ENCODE measurements around the gene NPR3.

NPR3 gene

DNA sequence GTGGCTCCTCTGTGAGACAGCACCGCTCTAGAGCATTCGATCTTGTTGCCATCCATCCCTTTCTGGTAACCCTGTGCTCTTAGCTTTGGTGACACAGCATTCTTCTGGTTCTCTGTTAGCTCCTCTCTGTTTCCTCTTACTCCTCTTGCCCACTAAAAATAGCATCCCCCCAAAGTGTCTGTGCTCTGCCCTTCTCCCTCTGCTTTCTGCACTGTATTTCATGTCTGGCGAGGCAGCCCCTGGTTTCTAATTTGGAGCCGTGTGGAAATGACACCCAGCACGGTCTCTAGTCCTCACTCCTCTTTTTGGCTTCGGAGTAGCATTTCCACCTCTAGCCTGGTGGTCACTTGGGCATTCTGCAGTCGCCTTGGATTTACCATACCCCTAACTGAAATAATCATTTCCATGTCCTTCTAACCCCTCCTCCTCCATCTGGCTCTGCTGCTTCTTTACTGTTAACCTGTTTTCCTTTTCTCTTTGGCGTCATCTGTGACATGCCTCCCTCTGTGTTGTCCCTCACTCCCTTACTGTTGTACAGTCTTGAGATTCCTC, 23.8 kb downstream of the NPR3 start:
- no peak overlapping the region for H3K4me3 ChIP-seq (ENCODE audit: low read length)
- DNase-seq (ENCODE audit: low read depth): no peak
- TF ChIP-seq, protein P1, sequence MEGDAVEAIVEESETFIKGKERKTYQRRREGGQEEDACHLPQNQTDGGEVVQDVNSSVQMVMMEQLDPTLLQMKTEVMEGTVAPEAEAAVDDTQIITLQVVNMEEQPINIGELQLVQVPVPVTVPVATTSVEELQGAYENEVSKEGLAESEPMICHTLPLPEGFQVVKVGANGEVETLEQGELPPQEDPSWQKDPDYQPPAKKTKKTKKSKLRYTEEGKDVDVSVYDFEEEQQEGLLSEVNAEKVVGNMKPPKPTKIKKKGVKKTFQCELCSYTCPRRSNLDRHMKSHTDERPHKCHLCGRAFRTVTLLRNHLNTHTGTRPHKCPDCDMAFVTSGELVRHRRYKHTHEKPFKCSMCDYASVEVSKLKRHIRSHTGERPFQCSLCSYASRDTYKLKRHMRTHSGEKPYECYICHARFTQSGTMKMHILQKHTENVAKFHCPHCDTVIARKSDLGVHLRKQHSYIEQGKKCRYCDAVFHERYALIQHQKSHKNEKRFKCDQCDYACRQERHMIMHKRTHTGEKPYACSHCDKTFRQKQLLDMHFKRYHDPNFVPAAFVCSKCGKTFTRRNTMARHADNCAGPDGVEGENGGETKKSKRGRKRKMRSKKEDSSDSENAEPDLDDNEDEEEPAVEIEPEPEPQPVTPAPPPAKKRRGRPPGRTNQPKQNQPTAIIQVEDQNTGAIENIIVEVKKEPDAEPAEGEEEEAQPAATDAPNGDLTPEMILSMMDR (IDR thresholded peaks at IDR 0.05; ENCODE audit: insufficient read depth, low read depth, low read length, missing control alignments): no peak

DNA sequence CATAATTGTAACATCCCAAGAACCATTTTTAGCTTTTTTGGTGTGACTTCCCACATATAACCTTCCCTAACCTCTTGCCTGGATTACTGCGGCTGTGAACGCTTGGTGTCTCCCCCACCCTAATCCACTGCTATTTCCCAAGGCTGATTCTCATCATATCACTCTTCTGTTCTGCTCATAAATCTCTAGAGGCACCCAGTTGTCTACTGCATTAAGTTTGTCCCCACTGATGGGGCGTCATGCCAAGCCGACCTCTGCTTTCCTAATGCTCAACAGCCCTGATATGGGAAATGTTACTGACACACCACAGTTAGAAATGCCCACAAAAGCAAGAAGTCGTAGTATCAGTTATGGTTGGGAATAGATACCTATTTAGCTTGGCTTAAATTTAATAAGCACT, 24.4 kb downstream of the NPR3 start:
- H3K4me3 ChIP-seq (ENCODE audit: low read length): no peak overlapping the region
- TF ChIP-seq, protein P1 (IDR thresholded peaks at IDR 0.05; ENCODE audit: insufficient read depth, low read depth, low read length, missing control alignments): no peak
- DNase-seq (ENCODE audit: low read depth): no peak

DNA sequence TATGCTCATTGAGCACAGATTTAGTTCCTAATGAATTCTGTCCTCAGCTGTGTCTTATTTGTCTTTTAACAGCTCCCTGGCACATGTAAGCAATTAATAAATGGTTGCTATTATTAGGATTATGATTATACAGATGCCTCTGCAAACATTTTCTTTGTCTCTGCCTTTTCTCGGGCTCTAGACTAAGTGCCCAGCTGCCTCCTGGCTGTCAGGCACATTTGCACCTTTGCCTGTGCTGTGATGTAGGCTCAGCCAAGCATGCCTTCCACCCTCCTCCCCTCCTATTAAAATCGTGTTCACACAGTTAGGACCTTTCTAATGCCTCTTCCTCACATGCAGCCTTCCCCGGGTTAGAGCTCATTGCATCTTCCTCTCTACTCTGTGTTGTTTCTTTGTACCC, 25.7 kb downstream of the NPR3 start:
- TF ChIP-seq, protein P1 (IDR thresholded peaks at IDR 0.05; ENCODE audit: insufficient read depth, low read depth, low read length, missing control alignments): no peak
- no peak overlapping the region for H3K4me3 ChIP-seq (ENCODE audit: low read length)
- DNase-seq (ENCODE audit: low read depth): no peak

DNA sequence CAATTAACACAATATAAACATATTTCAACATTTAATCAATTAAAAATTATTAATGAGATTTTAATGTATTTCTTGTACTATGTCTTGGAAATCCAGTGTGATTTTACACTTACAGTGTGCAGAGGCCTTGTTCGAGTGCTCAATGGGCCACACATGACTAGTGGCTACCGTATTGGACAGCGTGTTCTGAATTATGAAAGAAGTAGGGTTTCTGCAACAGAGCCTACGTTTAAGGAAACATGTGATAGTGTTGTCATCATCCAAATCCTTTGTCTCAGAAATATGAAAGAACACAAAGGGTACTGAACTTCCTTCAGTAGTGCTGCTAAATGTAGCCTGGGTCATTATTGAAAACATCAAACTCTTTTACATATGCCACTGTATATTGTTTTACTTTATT, 29.5 kb downstream of the NPR3 start:
- no peak overlapping the region for H3K4me3 ChIP-seq (ENCODE audit: low read length)
- DNase-seq (ENCODE audit: low read depth): no peak
- TF ChIP-seq, protein P1 (IDR thresholded peaks at IDR 0.05; ENCODE audit: insufficient read depth, low read depth, low read length, missing control alignments): no peak

DNA sequence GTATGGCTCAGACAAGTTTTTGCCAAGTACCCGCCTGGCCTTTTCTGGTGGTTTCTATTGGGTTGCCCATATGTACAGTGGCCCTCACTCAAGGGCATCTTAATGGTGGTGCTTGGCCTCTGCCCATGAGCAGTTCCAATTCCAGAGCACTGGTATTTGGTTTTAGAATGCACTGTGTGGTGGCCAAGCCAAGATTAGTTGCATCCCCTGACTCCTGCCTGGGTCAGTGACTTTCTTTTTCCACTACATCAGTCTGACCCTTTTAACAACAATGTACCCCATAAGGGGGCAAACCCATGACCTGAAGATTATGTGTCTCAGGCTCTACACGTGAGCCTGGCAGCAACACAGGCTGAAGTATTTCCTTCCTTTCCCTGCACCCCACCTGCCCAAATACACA, 34.2 kb downstream of the NPR3 start:
- TF ChIP-seq, protein P1 (IDR thresholded peaks at IDR 0.05; ENCODE audit: insufficient read depth, low read depth, low read length, missing control alignments): no peak
- DNase-seq (ENCODE audit: low read depth): no peak

DNA sequence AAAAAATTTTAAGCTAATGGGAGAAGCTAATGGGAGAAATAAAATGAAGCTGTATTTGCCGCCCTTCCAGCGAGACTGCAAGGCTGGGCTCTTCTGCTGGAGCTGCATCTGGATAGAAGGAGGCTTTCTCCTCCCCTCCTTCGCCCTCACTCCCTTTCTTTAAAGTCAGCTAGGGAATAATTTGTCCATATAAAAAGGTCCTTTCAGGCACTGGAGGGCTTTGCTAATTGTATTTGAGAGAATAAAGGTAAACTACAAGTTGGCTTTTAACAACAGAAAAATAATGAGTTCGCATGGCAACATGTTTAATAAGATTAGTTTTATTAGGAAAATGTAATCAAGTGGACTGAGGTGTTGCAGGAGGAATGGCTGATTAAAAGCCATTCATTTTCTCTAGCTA, 41.3 kb downstream of the NPR3 start:
- H3K4me3 ChIP-seq (ENCODE audit: low read length): no peak overlapping the region
- DNase-seq (ENCODE audit: low read depth): no peak
- TF ChIP-seq, protein P1 (IDR thresholded peaks at IDR 0.05; ENCODE audit: insufficient read depth, low read depth, low read length, missing control alignments): no peak

More for the DNA sequence above, 34.2 kb downstream of the NPR3 start:
- no peak overlapping the region for H3K4me3 ChIP-seq (ENCODE audit: low read length)

DNA sequence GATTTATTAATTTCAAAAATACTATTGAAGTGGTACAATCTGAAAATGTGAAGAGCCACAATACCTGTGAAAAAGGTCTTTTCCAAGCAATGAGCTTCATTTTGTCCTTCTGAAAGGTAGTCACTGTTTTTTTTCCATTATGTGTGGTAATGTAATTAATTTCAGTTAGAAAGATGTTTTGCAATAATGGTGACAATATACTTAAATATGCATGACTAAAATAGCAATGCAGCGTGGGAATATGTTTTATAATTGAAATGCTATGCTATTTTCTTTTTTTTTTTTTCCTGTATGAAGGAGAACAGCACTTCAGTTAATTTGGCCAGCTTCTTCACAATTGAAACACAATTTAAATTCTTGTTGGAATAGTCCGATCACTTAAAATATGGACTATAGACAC, 41.9 kb downstream of the NPR3 start:
- H3K4me3 ChIP-seq (ENCODE audit: low read length): no peak overlapping the region
- TF ChIP-seq, protein P1 (IDR thresholded peaks at IDR 0.05; ENCODE audit: insufficient read depth, low read depth, low read length, missing control alignments): no peak
- DNase-seq (ENCODE audit: low read depth): peak; percentile 65
